Cardiac muscle cell (in vitro differentiated cells and primary cell): ENCODE measurements around the gene CTNNA2. TPM values are rescaled to one million over a fixed set of nuclear protein-coding genes. Genes with fewer than 3 reads are reported as not detected.

Experiments used
- DNase-seq, 2 donors: peaks; one replicate each; pipeline versions ENCODE4 v3.0.0 to v3.0.0-alpha.2; 2010 to 2017; ENCODE audit warnings: low read depth in 1 of 2, low spot score in 1 of 2
- H3K27ac ChIP-seq: fragments of 200-600 bp; sonication (generic); 2 replicates; pipeline ENCODE4 v1.5.1; 2016
- H3K27me3 ChIP-seq: fragments of 200-600 bp; sonication (generic); 2 replicates; pipeline ENCODE4 v1.6.0; 2016; ENCODE audit warnings: control low read depth
- H3K36me3 ChIP-seq: fragments of 200-600 bp; sonication (generic); 2 replicates; pipeline ENCODE4 v1.5.1; 2016; ENCODE audit warnings: control low read depth
- H3K4me1 ChIP-seq: fragments of 200-600 bp; sonication (generic); 2 replicates; pipeline ENCODE4 v1.8.1; 2017; ENCODE audit warnings: low read depth, mild to moderate bottlenecking, mixed run types
- H3K4me3 ChIP-seq: fragments of 200-600 bp; sonication (generic); 2 replicates; pipeline ENCODE4 v1.5.1; 2016; ENCODE audit warnings: mild to moderate bottlenecking
- H3K9me3 ChIP-seq: fragments of 200-600 bp; sonication (generic); 2 replicates; pipeline ENCODE4 v1.5.1; 2017; ENCODE audit warnings: low read depth, mild to moderate bottlenecking, control low read depth
- CTCF ChIP-seq: IDR thresholded peaks from 2 replicates; pipeline ENCODE4 v1.5.1; 2012; ENCODE audit warnings: low read depth, mild to moderate bottlenecking, low read length
- polyA plus RNA-seq: library from polyadenylated mRNA; unstranded; fragments of >200 nt; fragmentation: Nextera tagmentation; extraction: Ambion mirVana; gene quantifications from 2 replicates; pipeline ENCODE4 v1.2.1, GENCODE V29; 2016
- total RNA-seq: library from RNA; depleted of rRNA; stranded (reverse); fragments of >200 nt; gene quantifications from 2 replicates; pipeline ENCODE4 v1.2.3, GENCODE V29; 2016

Gene CTNNA2
- total and polyA plus RNA-seq, 2 experiments from 2014 or later, result 7.4 to 17.4 TPM

DNA sequence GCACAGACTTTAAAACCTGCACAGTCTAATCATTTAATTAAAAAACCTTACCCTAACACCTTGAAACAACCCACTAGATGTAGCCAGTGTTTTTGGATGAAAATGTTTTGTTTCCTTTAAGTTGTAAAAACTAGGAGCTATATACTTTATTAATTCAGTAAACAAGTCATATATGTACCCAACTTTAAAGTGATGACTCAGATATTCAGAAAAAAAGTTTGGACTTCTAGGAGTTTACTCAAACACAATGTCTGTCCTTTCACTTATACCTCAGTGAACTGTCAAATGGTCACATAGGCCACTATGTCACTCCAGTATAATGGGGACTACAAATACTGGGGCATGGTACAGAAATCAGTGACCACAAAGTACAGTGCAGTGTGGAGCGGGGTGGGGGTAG lies 431.4 kb downstream of the CTNNA2 start:
- Histone ChIP-seq H3K36me3 (no peaks in the 10 kb centered on the region), H3K4me1 (no peaks in the 10 kb centered on the region), H3K4me3 (no peak overlapping the region), H3K27me3 (no peaks in the 10 kb centered on the region), H3K27ac (no peak overlapping the region), H3K9me3 (no peaks in the 10 kb centered on the region)
- TF ChIP-seq CTCF, result no peak
- no peak for DNase-seq

- TF ChIP-seq CTCF, result no peak
- no peaks in the 10 kb centered on the region for H3K9me3 ChIP-seq
- H3K4me3 ChIP-seq, result no peak overlapping the region
- no peaks in the 10 kb centered on the region for H3K4me1 ChIP-seq
- no peaks in the 10 kb centered on the region for H3K27me3 ChIP-seq
- DNase-seq, result no peak
- no peaks in the 10 kb centered on the region for H3K36me3 ChIP-seq
- H3K27ac ChIP-seq, result no peak overlapping the region
These were observed 433.0 kb downstream of the CTNNA2 start for GRCh38 chr2:79945653-79946445.

DNA sequence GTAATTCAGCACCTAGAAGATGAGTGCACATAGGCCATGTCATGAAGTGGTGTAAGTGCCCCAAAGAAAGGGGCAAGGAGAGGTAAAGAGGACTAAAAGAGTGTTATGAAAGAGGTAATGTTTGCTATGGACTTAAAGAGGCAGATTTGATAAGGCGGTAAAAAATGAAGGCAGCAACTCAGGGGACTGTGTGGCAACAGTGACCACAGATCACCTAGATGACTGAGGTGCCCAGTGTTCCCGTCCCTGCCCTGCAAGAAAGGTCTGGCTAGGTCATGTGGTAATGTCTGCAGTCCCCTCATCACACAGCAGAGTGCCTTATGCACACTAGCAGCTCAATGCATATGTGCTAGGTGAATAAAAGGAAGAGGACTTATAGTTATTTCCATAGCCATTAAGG lies 434.9 kb downstream of the CTNNA2 start:
- H3K4me1 ChIP-seq, result no peaks in the 10 kb centered on the region
- no peak for DNase-seq
- no peaks in the 10 kb centered on the region for H3K36me3 ChIP-seq
- H3K4me3 ChIP-seq, result no peak overlapping the region
- H3K27me3 ChIP-seq, result no peaks in the 10 kb centered on the region
- TF ChIP-seq CTCF, result no peak
- no peak overlapping the region for H3K27ac ChIP-seq
- no peaks in the 10 kb centered on the region for H3K9me3 ChIP-seq

DNA sequence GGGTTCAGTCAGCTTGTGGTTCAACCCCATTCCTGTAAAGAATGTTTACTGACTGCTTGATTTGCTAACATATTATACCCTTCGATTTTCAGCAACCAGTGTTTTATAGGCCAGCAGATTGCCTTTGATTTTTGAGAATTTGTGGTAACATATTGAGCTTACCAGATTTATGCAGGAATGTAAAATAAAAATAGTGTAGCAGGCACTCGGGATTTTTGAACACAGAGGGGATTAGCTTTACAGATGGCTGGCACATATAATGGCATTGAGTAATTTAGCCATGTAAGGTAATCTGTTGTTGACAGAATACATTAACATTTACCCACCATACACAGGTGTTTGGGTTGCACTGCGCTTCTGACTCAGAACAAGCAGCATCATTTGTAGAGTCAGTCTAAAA lies 437.7 kb downstream of the CTNNA2 start:
- no peak for TF ChIP-seq CTCF
- no peak overlapping the region for H3K27ac ChIP-seq
- DNase-seq, result no peak
- H3K27me3 ChIP-seq, result no peaks in the 10 kb centered on the region
- no peaks in the 10 kb centered on the region for H3K4me1 ChIP-seq
- H3K9me3 ChIP-seq, result no peaks in the 10 kb centered on the region
- no peaks in the 10 kb centered on the region for H3K36me3 ChIP-seq
- H3K4me3 ChIP-seq, result no peak overlapping the region

- no peaks in the 10 kb centered on the region for H3K9me3 ChIP-seq
- no peaks in the 10 kb centered on the region for H3K27me3 ChIP-seq
- no peak overlapping the region for H3K4me3 ChIP-seq
- no peaks in the 10 kb centered on the region for H3K4me1 ChIP-seq
- no peak for DNase-seq
- TF ChIP-seq CTCF, result no peak
- H3K27ac ChIP-seq, result no peak overlapping the region
- H3K36me3 ChIP-seq, result no peaks in the 10 kb centered on the region
These were observed 439.8 kb downstream of the CTNNA2 start for GRCh38 chr2:79952616-79953015.
